ENCODE results near the gene VAC14. TPM values are rescaled to one million over a fixed set of nuclear protein-coding genes. Genes with fewer than 3 reads are reported as not detected.
"Not testable (repeated sequence)": the region's sequence is repeated elsewhere in the genome, so short reads cannot be mapped to it uniquely, and the experiment has no call there.

Gene VAC14
- total and polyA plus RNA-seq, 2 of the 8 experiments (the other 6 are each of a cell fraction or from before 2014, with no cell fraction given): 56.0 to 108 TPM

- H2BK12ac ChIP-seq (ENCODE audit: low read depth, low read length); H2AFZ ChIP-seq (ENCODE audit: low read length); H3K56ac ChIP-seq (replicated peaks; ENCODE audit: insufficient read length, low read depth, low read length); FAIRE-seq; H3K9ac ChIP-seq (replicated peaks in 1 of 4; ENCODE audit: extremely low read depth in 1 of 4, low read depth in 3 of 4, low read length in 3 of 4); H3K27ac ChIP-seq (ENCODE audit: low read depth, low read length); H4K5ac ChIP-seq (ENCODE audit: insufficient read length, low read depth, low read length); H2BK5ac ChIP-seq (ENCODE audit: low read depth, low read length); H4K8ac ChIP-seq (ENCODE audit: extremely low read depth, insufficient read depth, low read length); H3K9me3 ChIP-seq (ENCODE audit: insufficient read depth in 2 of 2, low read depth in 1 of 2, low read length in 1 of 2); H2AK5ac ChIP-seq (ENCODE audit: low read depth, low read length); H3K4me1 ChIP-seq (replicated peaks in 1 of 4; ENCODE audit: control insufficient read depth in 3 of 4, insufficient read depth in 4 of 4, low read length in 3 of 4); H3K23me2 ChIP-seq (ENCODE audit: low read depth, low read length); H3K79me2 ChIP-seq (ENCODE audit: control insufficient read depth in 1 of 2, insufficient read depth in 2 of 2, low read length in 2 of 2); H4K91ac ChIP-seq (replicated peaks; ENCODE audit: insufficient read length, low read length); POLR2A ChIA-PET (ENCODE audit: partially characterized antibody); H3K79me1 ChIP-seq (ENCODE audit: low read depth, low read length); H3K4me2 ChIP-seq (ENCODE audit: insufficient read depth in 1 of 2, low read depth in 2 of 2, low read length in 2 of 2); H3K14ac ChIP-seq (ENCODE audit: insufficient read length); H3K27me3 ChIP-seq (replicated peaks in 1 of 4; ENCODE audit: control insufficient read depth in 3 of 4, extremely low read depth in 1 of 4, insufficient read depth in 3 of 4, low read length in 3 of 4); DNase-seq (ENCODE audit: low read depth in 1 of 2, low spot score in 2 of 2); H2BK20ac ChIP-seq (ENCODE audit: low read length); H3K23ac ChIP-seq (ENCODE audit: insufficient read length); H2BK120ac ChIP-seq (replicated peaks; ENCODE audit: low read depth, low read length); H2BK15ac ChIP-seq (ENCODE audit: low read length); H3K18ac ChIP-seq (ENCODE audit: extremely low read depth, low read length); H3K4ac ChIP-seq (replicated peaks; ENCODE audit: insufficient read length, low read depth, low read length); H4K20me1 ChIP-seq (replicated peaks in 1 of 2; ENCODE audit: control insufficient read depth in 1 of 2, insufficient read depth in 2 of 2, low read length in 2 of 2); H3K4me3 ChIP-seq (ENCODE audit: extremely low read depth in 1 of 4, insufficient read depth in 2 of 4, low read depth in 3 of 4, low read length in 4 of 4): not testable (repeated sequence)
- WGBS, 2 experiments (ENCODE audit: extremely low coverage in 1 of 2, insufficient coverage in 1 of 2, insufficient read length in 1 of 2, insufficient replicate concordance in 2 of 2, low coverage in 1 of 2, low lambda C conversion rate in 2 of 2, missing lambda C conversion rate in 1 of 2): 85% methylated on average over 4 of the region's 4 CpGs; no CpG with 5 or more reads in 1 of the 2 experiments
- CTCF ChIA-PET (ENCODE audit: partially characterized antibody): interaction anchor here (2.3 kb wide), 1 partner anchor 8 kb away, joined by 10 read pairs; no protein-coding TSS in a partner anchor
- peaks cover 0 to 21% (median 7%) of the 10 kb centered on the region in 4 experiments; a peak in 3 of 8 replicates for H3K36me3 ChIP-seq (ENCODE audit: control insufficient read depth in 2 of 4, insufficient read depth in 4 of 4, low read length in 3 of 4)
Measured at GRCh38 chr16:70670938-70671337, 130.0 kb downstream of the VAC14 start.
